Measurements from ENCODE around the gene HS3ST1. TPM values are rescaled to one million over a fixed set of nuclear protein-coding genes. Genes with fewer than 3 reads are reported as not detected.

HS3ST1 gene
- total RNA-seq, 1 donor from 2014 or later, result 4.2 TPM

Small RNA genes within 50 kb of the gene (microRNA-seq; reads per million reads assigned to microRNA genes)
- not detected for gene MIR572 (ENCODE audit: borderline number of aligned reads)
